SU-DHL-6 (cell line): ENCODE measurements around the gene NCAM2.

Experiments used
- H2AFZ ChIP-seq: fragments of 200-600 bp; sonication (generic); 2 replicates; pipeline ENCODE4 v1.6.1; 2014; ENCODE audit warnings: low read depth, mild to moderate bottlenecking, moderate library complexity, mixed read lengths, antibody characterized with exemption, low read length; ENCODE audit not compliant: severe bottlenecking
- H3F3A ChIP-seq: fragments of 200-600 bp; shearing (Covaris generic); 2 replicates; pipeline ENCODE4 v1.6.0; 2016; ENCODE audit warnings: antibody characterized with exemption, mild to moderate bottlenecking; ENCODE audit not compliant: insufficient read depth
- H3K27ac ChIP-seq: fragments of 200-600 bp; sonication (generic); 2 replicates; pipeline ENCODE4 v1.5.1; 2016; ENCODE audit warnings: low read depth, mild to moderate bottlenecking, low read length, moderate library complexity, mixed read lengths
- H3K27me3 ChIP-seq: fragments of 200-600 bp; sonication (generic), shearing (Covaris generic); 2 replicates; pipeline ENCODE4 v1.6.0; 2014; ENCODE audit warnings: mild to moderate bottlenecking, low read length
- H3K36me3 ChIP-seq: fragments of 200-600 bp; sonication (generic); 2 replicates; pipeline ENCODE4 v1.6.1; 2014; ENCODE audit warnings: mild to moderate bottlenecking, low read length, mixed read lengths
- H3K4me2 ChIP-seq: fragments of 300-600, 200-600 bp; shearing (Covaris generic), sonication (generic); 2 replicates; pipeline ENCODE4 v1.6.0; 2014; ENCODE audit warnings: low read length, low read depth, mild to moderate bottlenecking; ENCODE audit not compliant: poor library complexity, severe bottlenecking
- H3K4me3 ChIP-seq: fragments of 200-600 bp; sonication (generic); 2 replicates; pipeline ENCODE4 v1.5.1; 2014; ENCODE audit warnings: antibody characterized with exemption, low read length, mild to moderate bottlenecking, mixed read lengths; ENCODE audit not compliant: insufficient read depth, poor library complexity, severe bottlenecking
- H3K79me2 ChIP-seq: fragments of 200-600 bp; sonication (generic); 2 replicates; pipeline ENCODE4 v1.6.1; 2014; ENCODE audit warnings: mild to moderate bottlenecking, low read length, moderate library complexity; ENCODE audit not compliant: insufficient read depth
- H3K9ac ChIP-seq: fragments of 200-600 bp; sonication (generic); 2 replicates; pipeline ENCODE4 v1.7.0; 2014; ENCODE audit warnings: mild to moderate bottlenecking, low read length
- H3K9me2 ChIP-seq: fragments of 200-600 bp; sonication (generic); replicated peaks from 2 replicates; pipeline ENCODE4 v1.6.1; 2014; ENCODE audit warnings: low read length; ENCODE audit not compliant: insufficient read depth
- H3K9me3 ChIP-seq: fragments of 200-600 bp; sonication (generic); 2 replicates; pipeline ENCODE4 v1.6.1; 2014; ENCODE audit warnings: low read length, mixed read lengths; ENCODE audit not compliant: insufficient read depth
- H4K20me1 ChIP-seq: fragments of 200-600 bp; sonication (generic); 2 replicates; pipeline ENCODE4 v1.6.1; 2014; ENCODE audit warnings: low read depth, mild to moderate bottlenecking, antibody characterized with exemption, low read length, moderate library complexity, mixed read lengths
- CTCF ChIP-seq: fragments of 200-600 bp; sonication (generic); IDR thresholded peaks from one replicate; pipeline ENCODE4 v1.5.1; 2017; ENCODE audit warnings: antibody characterized with exemption, mild to moderate bottlenecking, low read length, moderate library complexity; ENCODE audit not compliant: insufficient read depth, poor library complexity, severe bottlenecking
- EZH2phosphoT487 ChIP-seq: fragments of 200-600 bp; sonication (generic), shearing (Covaris generic); conservative IDR thresholded peaks from 2 replicates; pipeline ENCODE4 v1.6.1; 2018; ENCODE audit warnings: mild to moderate bottlenecking, antibody characterized with exemption, low read length, moderate library complexity, mixed read lengths

NCAM2 gene

GRCh38 chr21:21119091-21119490 is 120.9 kb downstream of the NCAM2 start:
- no peak for TF ChIP-seq CTCF
- no peak for TF ChIP-seq EZH2phosphoT487
- Histone ChIP-seq H3F3A (no peaks in the 10 kb centered on the region), H3K9me3 (peaks cover 7% of the 10 kb centered on the region; the same call in 1 of the 2 replicates), H2AFZ (peak overlapping the region; percentile 82), H3K27ac (peak overlapping the region; percentile 39; the same call in 1 of the 2 replicates), H3K9ac (peak overlapping the region; percentile 31), H4K20me1 (no peaks in the 10 kb centered on the region), H3K79me2 (no peaks in the 10 kb centered on the region), H3K27me3 (no peaks in the 10 kb centered on the region), H3K36me3 (no peaks in the 10 kb centered on the region), H3K9me2 (no peaks in the 10 kb centered on the region), H3K4me2 (peak overlapping the region; percentile 66), H3K4me3 (peak overlapping the region; percentile 40)

- no peak overlapping the region for H3K27ac ChIP-seq
- H3K9me3 ChIP-seq: peaks cover 7% of the 10 kb centered on the region; the same call in 1 of the 2 replicates
- no peak overlapping the region for H3K9ac ChIP-seq
- TF ChIP-seq CTCF (no peak), EZH2phosphoT487 (no peak)
- H3K9me2 ChIP-seq: no peaks in the 10 kb centered on the region
- peak overlapping the region; percentile 32 for H2AFZ ChIP-seq
- no peaks in the 10 kb centered on the region for H3K36me3 ChIP-seq
- no peak overlapping the region for H3K4me3 ChIP-seq
- no peak overlapping the region for H3K4me2 ChIP-seq
- H3K79me2 ChIP-seq: no peaks in the 10 kb centered on the region
- H3F3A ChIP-seq: no peaks in the 10 kb centered on the region
- H4K20me1 ChIP-seq: no peaks in the 10 kb centered on the region
- no peaks in the 10 kb centered on the region for H3K27me3 ChIP-seq
These were observed 124.5 kb downstream of the NCAM2 start for GRCh38 chr21:21122680-21123079.

DNA sequence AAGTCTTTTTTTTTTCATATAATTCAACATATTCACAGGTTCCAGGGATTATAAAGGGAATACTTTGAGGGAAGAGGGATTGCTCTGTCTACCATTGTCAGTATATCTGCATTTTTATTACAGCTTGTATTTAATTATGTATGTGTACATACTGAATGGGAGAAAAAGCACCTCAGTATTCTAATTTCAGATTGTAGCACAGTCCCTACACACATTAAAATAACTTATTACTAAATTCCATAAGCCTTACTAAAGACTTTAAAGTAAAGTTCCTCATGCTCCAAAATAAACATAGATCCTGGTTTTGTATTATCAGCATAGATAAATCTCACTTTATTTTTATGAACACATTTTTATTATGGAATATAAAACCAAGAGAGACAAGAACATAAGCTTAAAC is 134.2 kb downstream of the NCAM2 start:
- Histone ChIP-seq H3K9me2 (no peaks in the 10 kb centered on the region), H3K27me3 (no peaks in the 10 kb centered on the region), H3K27ac (no peak overlapping the region), H3K4me3 (no peak overlapping the region), H3F3A (no peaks in the 10 kb centered on the region), H3K79me2 (no peaks in the 10 kb centered on the region), H3K9ac (no peak overlapping the region), H2AFZ (no peak overlapping the region), H3K36me3 (no peaks in the 10 kb centered on the region), H3K4me2 (no peak overlapping the region), H3K9me3 (no peaks in the 10 kb centered on the region), H4K20me1 (no peaks in the 10 kb centered on the region)
- TF ChIP-seq EZH2phosphoT487 (no peak), CTCF (no peak)

DNA sequence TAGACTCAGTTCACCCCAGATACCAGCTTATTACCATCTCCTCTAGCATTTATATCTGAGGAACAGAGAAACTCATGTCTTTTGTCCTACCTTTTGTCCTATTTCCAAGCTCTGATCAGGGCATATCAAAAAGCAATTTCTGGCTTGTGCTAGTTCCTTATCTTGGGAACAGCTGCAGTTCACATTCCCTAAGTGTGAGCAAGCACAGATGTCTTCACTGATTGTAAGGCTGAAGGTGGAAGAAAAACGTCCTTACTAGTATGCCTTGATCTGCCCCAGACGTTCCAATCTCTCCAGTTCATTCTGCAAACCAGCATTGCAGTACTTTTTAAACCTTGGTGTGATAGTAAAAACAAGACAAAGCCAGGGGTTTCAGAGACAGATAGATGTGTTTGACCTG is 139.8 kb downstream of the NCAM2 start:
- Histone ChIP-seq H3K9me3 (no peaks in the 10 kb centered on the region), H3K79me2 (no peaks in the 10 kb centered on the region), H3K9ac (no peak overlapping the region), H3K36me3 (no peaks in the 10 kb centered on the region), H3K4me3 (no peak overlapping the region), H3K4me2 (no peak overlapping the region), H3K27me3 (no peaks in the 10 kb centered on the region), H2AFZ (no peak overlapping the region), H4K20me1 (no peaks in the 10 kb centered on the region), H3K9me2 (no peaks in the 10 kb centered on the region), H3F3A (no peaks in the 10 kb centered on the region), H3K27ac (no peak overlapping the region)
- no peak for TF ChIP-seq EZH2phosphoT487
- no peak for TF ChIP-seq CTCF
